SK-N-SH (cell line): ENCODE results near the gene ANKH.

Experiments used
- CHD2 ChIP-seq: fragments of 150-350 bp; IDR thresholded peaks from 2 replicates; pipeline ENCODE4 v1.6.1; 2018; ENCODE audit warnings: low read length; ENCODE audit not compliant: partially characterized antibody
- EP300 ChIP-seq, 2 experiments: IDR thresholded peaks; 2 replicates each; pipeline versions ENCODE4 v1.4.0 to v1.6.1; 2012; ENCODE audit warnings: borderline replicate concordance in 1 of 2, low read depth in 1 of 2, low read length in 1 of 2
- GABPA ChIP-seq: IDR thresholded peaks from 2 replicates; pipeline ENCODE4 v1.4.0; 2012; ENCODE audit warnings: low read depth, mild to moderate bottlenecking
- NFIC ChIP-seq: IDR thresholded peaks from 2 replicates; pipeline ENCODE4 v1.4.0; 2012; ENCODE audit warnings: borderline replicate concordance
- RXRA ChIP-seq: IDR thresholded peaks from 2 replicates; pipeline ENCODE4 v1.4.0; 2012; ENCODE audit warnings: low read depth, mild to moderate bottlenecking, borderline replicate concordance
- SIN3A ChIP-seq: IDR thresholded peaks from 2 replicates; pipeline ENCODE4 v1.6.1; 2012; ENCODE audit warnings: low read depth, mild to moderate bottlenecking, low read length, moderate library complexity, borderline replicate concordance
- TAF1 ChIP-seq: IDR thresholded peaks from 2 replicates; pipeline ENCODE4 v1.6.1; 2012; ENCODE audit warnings: low read depth, mild to moderate bottlenecking, low read length, moderate library complexity, borderline replicate concordance
- YY1 ChIP-seq: IDR thresholded peaks from 2 replicates; pipeline ENCODE4 v1.4.0; 2012; ENCODE audit warnings: low read depth, mild to moderate bottlenecking
- TF ChIP-seq, protein P1 (sequence below): fragments of 200-600 bp; sonication (generic); IDR thresholded peaks from 2 replicates; pipeline ENCODE4 v1.6.1; 2017; ENCODE audit warnings: antibody characterized with exemption, mild to moderate bottlenecking, moderate library complexity
- TF ChIP-seq, protein P2 (sequence below): IDR thresholded peaks from 2 replicates; pipeline ENCODE4; 2012
- TF ChIP-seq, protein P3 (sequence below): IDR thresholded peaks from 2 replicates; pipeline ENCODE4 v1.4.0; 2012; ENCODE audit warnings: low read depth, borderline replicate concordance

DNA sequence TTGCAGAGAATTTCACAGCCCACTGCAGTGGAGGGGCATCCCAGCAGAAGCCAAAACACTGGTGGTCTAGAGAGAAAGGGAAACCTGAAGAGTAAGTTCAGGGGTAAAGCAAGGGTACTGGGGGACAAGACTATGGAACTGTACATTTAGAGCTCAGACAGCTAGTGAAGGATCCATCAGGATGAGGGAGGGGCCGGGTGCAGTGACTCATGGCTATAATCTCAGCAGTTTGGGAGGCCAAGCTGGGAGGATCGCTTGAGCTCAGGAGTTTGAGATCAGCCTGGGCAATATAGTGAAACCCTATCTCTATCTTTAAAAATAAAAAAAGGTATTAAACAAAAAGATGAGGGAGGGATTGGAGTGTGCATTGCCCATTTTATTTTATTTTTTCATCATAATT lies 7.8 kb upstream of the ANKH start:
- TF ChIP-seq, protein P1, sequence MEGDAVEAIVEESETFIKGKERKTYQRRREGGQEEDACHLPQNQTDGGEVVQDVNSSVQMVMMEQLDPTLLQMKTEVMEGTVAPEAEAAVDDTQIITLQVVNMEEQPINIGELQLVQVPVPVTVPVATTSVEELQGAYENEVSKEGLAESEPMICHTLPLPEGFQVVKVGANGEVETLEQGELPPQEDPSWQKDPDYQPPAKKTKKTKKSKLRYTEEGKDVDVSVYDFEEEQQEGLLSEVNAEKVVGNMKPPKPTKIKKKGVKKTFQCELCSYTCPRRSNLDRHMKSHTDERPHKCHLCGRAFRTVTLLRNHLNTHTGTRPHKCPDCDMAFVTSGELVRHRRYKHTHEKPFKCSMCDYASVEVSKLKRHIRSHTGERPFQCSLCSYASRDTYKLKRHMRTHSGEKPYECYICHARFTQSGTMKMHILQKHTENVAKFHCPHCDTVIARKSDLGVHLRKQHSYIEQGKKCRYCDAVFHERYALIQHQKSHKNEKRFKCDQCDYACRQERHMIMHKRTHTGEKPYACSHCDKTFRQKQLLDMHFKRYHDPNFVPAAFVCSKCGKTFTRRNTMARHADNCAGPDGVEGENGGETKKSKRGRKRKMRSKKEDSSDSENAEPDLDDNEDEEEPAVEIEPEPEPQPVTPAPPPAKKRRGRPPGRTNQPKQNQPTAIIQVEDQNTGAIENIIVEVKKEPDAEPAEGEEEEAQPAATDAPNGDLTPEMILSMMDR: no peak
- TF ChIP-seq TAF1 (no peak), YY1 (no peak), EP300 (IDR thresholded peaks at IDR 0.05; ENCODE audit: borderline replicate concordance in 1 of 2, low read depth in 1 of 2, low read length in 1 of 2) (no peak), NFIC (no peak), CHD2 (no peak), RXRA (no peak), GABPA (no peak), SIN3A (no peak)
- TF ChIP-seq, protein P2, sequence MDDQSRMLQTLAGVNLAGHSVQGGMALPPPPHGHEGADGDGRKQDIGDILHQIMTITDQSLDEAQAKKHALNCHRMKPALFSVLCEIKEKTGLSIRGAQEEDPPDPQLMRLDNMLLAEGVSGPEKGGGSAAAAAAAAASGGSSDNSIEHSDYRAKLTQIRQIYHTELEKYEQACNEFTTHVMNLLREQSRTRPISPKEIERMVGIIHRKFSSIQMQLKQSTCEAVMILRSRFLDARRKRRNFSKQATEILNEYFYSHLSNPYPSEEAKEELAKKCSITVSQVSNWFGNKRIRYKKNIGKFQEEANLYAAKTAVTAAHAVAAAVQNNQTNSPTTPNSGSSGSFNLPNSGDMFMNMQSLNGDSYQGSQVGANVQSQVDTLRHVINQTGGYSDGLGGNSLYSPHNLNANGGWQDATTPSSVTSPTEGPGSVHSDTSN: no peak
- TF ChIP-seq, protein P3, sequence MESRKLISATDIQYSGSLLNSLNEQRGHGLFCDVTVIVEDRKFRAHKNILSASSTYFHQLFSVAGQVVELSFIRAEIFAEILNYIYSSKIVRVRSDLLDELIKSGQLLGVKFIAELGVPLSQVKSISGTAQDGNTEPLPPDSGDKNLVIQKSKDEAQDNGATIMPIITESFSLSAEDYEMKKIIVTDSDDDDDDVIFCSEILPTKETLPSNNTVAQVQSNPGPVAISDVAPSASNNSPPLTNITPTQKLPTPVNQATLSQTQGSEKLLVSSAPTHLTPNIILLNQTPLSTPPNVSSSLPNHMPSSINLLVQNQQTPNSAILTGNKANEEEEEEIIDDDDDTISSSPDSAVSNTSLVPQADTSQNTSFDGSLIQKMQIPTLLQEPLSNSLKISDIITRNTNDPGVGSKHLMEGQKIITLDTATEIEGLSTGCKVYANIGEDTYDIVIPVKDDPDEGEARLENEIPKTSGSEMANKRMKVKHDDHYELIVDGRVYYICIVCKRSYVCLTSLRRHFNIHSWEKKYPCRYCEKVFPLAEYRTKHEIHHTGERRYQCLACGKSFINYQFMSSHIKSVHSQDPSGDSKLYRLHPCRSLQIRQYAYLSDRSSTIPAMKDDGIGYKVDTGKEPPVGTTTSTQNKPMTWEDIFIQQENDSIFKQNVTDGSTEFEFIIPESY: no peak
